ENCODE measurements around the gene AKNA. TPM values are rescaled to one million over a fixed set of nuclear protein-coding genes. Genes with fewer than 3 reads are reported as not detected.

The AKNA gene
- total RNA-seq, 1 donor from 2014 or later, result 6.3 TPM

- H3K27me3 ChIP-seq (ENCODE audit: low read depth), result no peaks in the 10 kb centered on the region
- H3K36me3 ChIP-seq, result peaks cover 66% of the 10 kb centered on the region
- no peak overlapping the region for H3K27ac ChIP-seq (replicated peaks)
- H3K9me3 ChIP-seq (replicated peaks), result peaks cover 26% of the 10 kb centered on the region
- H3K4me1 ChIP-seq, result no peaks in the 10 kb centered on the region
- H3K4me3 ChIP-seq, result no peak overlapping the region
- intact Hi-C loops (cut with micrococcal nuclease), result no loop called here
- TF ChIP-seq CTCF (IDR thresholded peaks at IDR 0.05; ENCODE audit: borderline replicate concordance), result no peak
- DNase-seq, result no peak
Measured at GRCh38 chr9:114296338-114296737, 91.4 kb downstream of the AKNA start.

- Histone ChIP-seq H3K4me3 (no peak overlapping the region), H3K36me3 (peaks cover 56% of the 10 kb centered on the region), H3K9me3 (replicated peaks) (peaks cover 26% of the 10 kb centered on the region), H3K4me1 (no peaks in the 10 kb centered on the region), H3K27ac (replicated peaks) (no peak overlapping the region), H3K27me3 (ENCODE audit: low read depth) (no peaks in the 10 kb centered on the region)
- DNase-seq, result no peak
- intact Hi-C loops (cut with micrococcal nuclease), result loop anchor here (5.0 kb wide), 2 partner anchors 187 to 212 kb away; no protein-coding TSS in a partner anchor
- TF ChIP-seq CTCF (IDR thresholded peaks at IDR 0.05; ENCODE audit: borderline replicate concordance), result no peak
Measured at GRCh38 chr9:114294664-114295063, 93.1 kb downstream of the AKNA start.

GRCh38 chr9:114291886-114292590, 95.7 kb downstream of the AKNA start:
- intact Hi-C loops (cut with micrococcal nuclease), result loop anchor here (5.0 kb wide), 2 partner anchors 185 to 210 kb away; no protein-coding TSS in a partner anchor
- H3K4me3 ChIP-seq, result no peak overlapping the region
- H3K36me3 ChIP-seq, result peaks cover 46% of the 10 kb centered on the region
- peak; percentile 5 for DNase-seq
- no peaks in the 10 kb centered on the region for H3K4me1 ChIP-seq
- H3K9me3 ChIP-seq (replicated peaks), result peaks cover 26% of the 10 kb centered on the region
- H3K27me3 ChIP-seq (ENCODE audit: low read depth), result no peaks in the 10 kb centered on the region
- no peak overlapping the region for H3K27ac ChIP-seq (replicated peaks)
- TF ChIP-seq CTCF (IDR thresholded peaks at IDR 0.05; ENCODE audit: borderline replicate concordance), result no peak

GRCh38 chr9:114291064-114291474, 96.7 kb downstream of the AKNA start:
- H3K27ac ChIP-seq (replicated peaks), result no peak overlapping the region
- DNase-seq, result peak; percentile 65
- intact Hi-C loops (cut with micrococcal nuclease), result loop anchor here (5.0 kb wide), 2 partner anchors 184 to 209 kb away; no protein-coding TSS in a partner anchor
- TF ChIP-seq CTCF (IDR thresholded peaks at IDR 0.05; ENCODE audit: borderline replicate concordance), result peak; percentile 94
- H3K27me3 ChIP-seq (ENCODE audit: low read depth), result no peaks in the 10 kb centered on the region
- no peak overlapping the region for H3K4me3 ChIP-seq
- H3K4me1 ChIP-seq, result no peaks in the 10 kb centered on the region
- peaks cover 20% of the 10 kb centered on the region for H3K9me3 ChIP-seq (replicated peaks)
- H3K36me3 ChIP-seq, result peaks cover 36% of the 10 kb centered on the region

GRCh38 chr9:114290561-114290986, 97.2 kb downstream of the AKNA start:
- no peak for TF ChIP-seq CTCF (IDR thresholded peaks at IDR 0.05; ENCODE audit: borderline replicate concordance)
- Histone ChIP-seq H3K27me3 (ENCODE audit: low read depth) (no peaks in the 10 kb centered on the region), H3K36me3 (peaks cover 31% of the 10 kb centered on the region), H3K9me3 (replicated peaks) (peaks cover 15% of the 10 kb centered on the region), H3K4me3 (no peak overlapping the region), H3K4me1 (no peaks in the 10 kb centered on the region), H3K27ac (replicated peaks) (no peak overlapping the region)
- intact Hi-C loops (cut with micrococcal nuclease), result loop anchor here (5.0 kb wide), 2 partner anchors 183 to 208 kb away; no protein-coding TSS in a partner anchor
- DNase-seq, result peak; percentile 8
